ENCODE data around the gene ANKRD30B. TPM values are rescaled to one million over a fixed set of nuclear protein-coding genes. Genes with fewer than 3 reads are reported as not detected.

The ANKRD30B gene
- total and polyA plus RNA-seq, 2 of the 4 experiments (the other 2 are of a cell fraction), result not detected

DNA sequence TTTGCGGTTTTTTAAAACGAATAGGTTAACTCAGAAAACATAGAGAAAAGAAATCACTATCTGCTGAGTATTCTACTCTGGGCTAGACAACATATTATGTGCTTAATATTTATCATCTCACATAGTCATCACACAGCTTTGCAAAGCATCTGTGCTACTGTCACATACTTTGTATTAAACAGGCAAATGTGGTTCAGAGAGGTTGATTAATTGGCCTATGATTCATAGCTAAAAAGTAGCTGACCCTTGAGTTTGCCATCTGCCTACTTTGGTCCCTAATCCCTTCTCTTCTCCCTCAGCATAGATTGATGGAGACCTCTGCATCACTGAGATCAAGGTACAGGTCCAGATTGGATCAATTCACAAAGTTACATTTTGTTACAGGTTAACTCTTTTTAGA, 21.4 kb downstream of the ANKRD30B start:
- Histone ChIP-seq H3K27me3 (ENCODE audit: control insufficient read depth, insufficient read depth, low read length) (no peaks in the 10 kb centered on the region), H3K9me3 (ENCODE audit: control insufficient read depth, insufficient read depth, low read length) (peaks cover 3% of the 10 kb centered on the region), H4K5ac (ENCODE audit: low read depth, low read length) (no peak overlapping the region), H2AK5ac (ENCODE audit: low read depth, low read length) (no peak overlapping the region), H2AFZ (replicated peaks; ENCODE audit: low read length, poor library complexity) (no peak overlapping the region), H3K4me1 (ENCODE audit: control insufficient read depth, insufficient read depth, low read length) (no peaks in the 10 kb centered on the region), H3K36me3 (ENCODE audit: control insufficient read depth, insufficient read depth, low read length) (no peaks in the 10 kb centered on the region), H2BK120ac (ENCODE audit: low read depth, low read length) (no peak overlapping the region), H2BK15ac (ENCODE audit: low read depth, low read length) (no peak overlapping the region), H2AK9ac (replicated peaks; ENCODE audit: low read depth, low read length, poor library complexity) (no peak overlapping the region), H3K9ac (ENCODE audit: low read depth, low read length) (no peak overlapping the region), H3K56ac (ENCODE audit: extremely low read depth, insufficient read depth, low read length) (no peak overlapping the region), H4K91ac (ENCODE audit: insufficient read depth, low read depth, low read length) (no peak overlapping the region), H3K9me1 (ENCODE audit: insufficient read depth, low read length) (no peaks in the 10 kb centered on the region), H3K27ac (ENCODE audit: insufficient read depth, low read length) (no peak overlapping the region), H3K4me2 (ENCODE audit: low read depth, low read length) (no peak overlapping the region), H3K18ac (ENCODE audit: low read depth, low read length) (no peak overlapping the region), H2BK20ac (ENCODE audit: low read depth, low read length) (no peak overlapping the region), H3K23ac (ENCODE audit: low read depth, low read length) (no peak overlapping the region), H3K4me3 (ENCODE audit: insufficient read depth, low read depth, low read length) (no peak overlapping the region), H2BK5ac (ENCODE audit: low read depth, low read length, poor library complexity, severe bottlenecking) (no peak overlapping the region), H3K4ac (ENCODE audit: low read depth, low read length) (no peak overlapping the region), H4K8ac (ENCODE audit: low read depth in 2 of 2, low read length in 2 of 2) (no peak overlapping the region), H3K79me1 (ENCODE audit: low read depth in 1 of 2, low read length in 2 of 2) (no peaks in the 10 kb centered on the region), H4K20me1 (ENCODE audit: insufficient read depth, low read length) (no peaks in the 10 kb centered on the region), H3K14ac (replicated peaks; ENCODE audit: low read depth, low read length) (no peak overlapping the region)
- intact Hi-C loops (cut with micrococcal nuclease), result no loop called here
- in situ Hi-C loops (cut with MboI; ENCODE audit: low sequenced_read_pairs), result no loop called here
- no peak for DNase-seq
- ChIA-PET POLR2A (ENCODE audit: unreplicated experiment) (no interaction called here), CTCF (no interaction called here)
- no TSS peak for BruUV-seq (replicated peaks)
- TF ChIP-seq RFX5 (IDR thresholded peaks at IDR 0.05; ENCODE audit: low read depth, low read length) (no peak), BHLHE40 (IDR thresholded peaks at IDR 0.05; ENCODE audit: low read depth, low read length) (no peak), ELK1 (IDR thresholded peaks at IDR 0.05; ENCODE audit: borderline replicate concordance, low read depth, low read length) (no peak), RAD21 (IDR thresholded peaks at IDR 0.05; ENCODE audit: low read length) (no peak), SMC3 (IDR thresholded peaks at IDR 0.05; ENCODE audit: low read depth, low read length) (no peak), USF2 (IDR thresholded peaks at IDR 0.05; ENCODE audit: low read depth, low read length) (no peak), CEBPB (IDR thresholded peaks at IDR 0.05; ENCODE audit: low read depth, low read length) (no peak), MAFK (IDR thresholded peaks at IDR 0.05; ENCODE audit: low read depth, low read length) (no peak), MXI1 (IDR thresholded peaks at IDR 0.05; ENCODE audit: borderline replicate concordance, low read depth, low read length) (no peak), MAZ (IDR thresholded peaks at IDR 0.05; ENCODE audit: borderline replicate concordance, low read depth, low read length) (no peak), POLR2A (IDR thresholded peaks at IDR 0.05; ENCODE audit: low read depth, low read length) (no peak), CHD1 (IDR thresholded peaks at IDR 0.05; ENCODE audit: low read depth, low read length) (no peak), NFE2L2 (IDR thresholded peaks at IDR 0.05; ENCODE audit: low read depth, low read length) (no peak), RCOR1 (IDR thresholded peaks at IDR 0.05; ENCODE audit: insufficient replicate concordance, low read length) (no peak), CTCF (conservative IDR thresholded peaks at IDR 0.05; ENCODE audit: low read depth, low read length) (no peak), FOS (IDR thresholded peaks at IDR 0.05; ENCODE audit: low read depth, low read length) (no peak)
- WGBS, 2 experiments (ENCODE audit: extremely low coverage in 2 of 2, insufficient read length in 1 of 2), result no CpG with 5 or more reads among the region's 2 CpGs
- dilution Hi-C loops (cut with HindIII; ENCODE audit: low sequenced_read_pairs, unreplicated experiment), result no loop called here
- ATAC-seq (ENCODE audit: low read depth), result no peak
